Pulmonary artery endothelial cell (primary cell): ENCODE data around the gene DPYSL5. TPM values are rescaled to one million over a fixed set of nuclear protein-coding genes. Genes with fewer than 3 reads are reported as not detected.

Experiments
- DNase-seq: peaks from one replicate; pipeline ENCODE4 v3.0.0-alpha.2; 2011; ENCODE audit warnings: low read depth, low spot score
- total RNA-seq: library from RNA; depleted of rRNA; stranded (reverse); fragments of >200 nt; gene quantifications from 2 replicates; pipeline ENCODE4 v1.2.3, GENCODE V29; 2014

The DPYSL5 gene
- total RNA-seq, 1 donor from 2014 or later = not detected

DNA sequence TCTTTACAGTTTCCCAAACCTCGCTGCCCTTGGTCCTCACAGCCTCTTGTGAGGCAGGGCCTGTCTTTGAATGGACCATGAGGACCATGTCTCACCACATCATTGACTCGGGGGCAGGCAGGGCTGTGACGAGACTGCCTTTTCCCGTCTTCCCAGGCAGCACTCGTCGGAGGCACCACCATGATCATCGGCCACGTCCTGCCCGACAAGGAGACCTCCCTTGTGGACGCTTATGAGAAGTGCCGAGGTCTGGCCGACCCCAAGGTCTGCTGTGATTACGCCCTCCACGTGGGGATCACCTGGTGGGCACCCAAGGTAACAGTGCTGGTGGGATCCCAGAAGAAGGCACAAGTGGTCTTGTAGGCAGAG is 76.8 kb downstream of the DPYSL5 start:
- no peak for DNase-seq

- DNase-seq = no peak
Measured at GRCh38 chr2:26925100-26925791, 77.3 kb downstream of the DPYSL5 start.

GRCh38 chr2:26927221-26927620 is 79.3 kb downstream of the DPYSL5 start:
- DNase-seq = no peak

GRCh38 chr2:26932974-26933373 is 85.0 kb downstream of the DPYSL5 start:
- DNase-seq = no peak

- DNase-seq = no peak
Measured at GRCh38 chr2:26933431-26934334, 85.8 kb downstream of the DPYSL5 start.

GRCh38 chr2:26934335-26934724 is 86.4 kb downstream of the DPYSL5 start:
- no peak for DNase-seq

GRCh38 chr2:26934985-26935384 is 87.1 kb downstream of the DPYSL5 start:
- DNase-seq = no peak

DNA sequence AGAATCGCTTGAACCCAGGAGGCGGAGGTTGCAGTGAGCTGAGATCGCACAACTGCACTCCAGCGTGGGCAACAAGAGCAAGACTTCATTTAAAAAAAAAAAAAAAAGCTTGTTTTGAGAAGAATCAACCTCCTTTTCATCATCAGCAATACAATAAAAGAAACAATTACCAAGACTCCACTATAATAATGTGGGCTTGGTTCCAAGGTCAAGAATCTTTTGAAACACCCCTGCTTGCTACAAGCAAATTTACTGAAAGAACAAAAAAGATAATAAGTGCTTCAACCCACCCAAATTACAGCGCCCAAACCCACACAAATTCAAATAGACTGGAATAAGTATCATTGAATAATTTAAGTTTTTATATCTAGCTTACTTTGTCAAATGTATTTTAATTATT is 88.9 kb downstream of the DPYSL5 start:
- no peak for DNase-seq

GRCh38 chr2:26938399-26939118 is 90.6 kb downstream of the DPYSL5 start:
- no peak for DNase-seq

GRCh38 chr2:26940001-26940400 is 92.1 kb downstream of the DPYSL5 start:
- DNase-seq = no peak

DNA sequence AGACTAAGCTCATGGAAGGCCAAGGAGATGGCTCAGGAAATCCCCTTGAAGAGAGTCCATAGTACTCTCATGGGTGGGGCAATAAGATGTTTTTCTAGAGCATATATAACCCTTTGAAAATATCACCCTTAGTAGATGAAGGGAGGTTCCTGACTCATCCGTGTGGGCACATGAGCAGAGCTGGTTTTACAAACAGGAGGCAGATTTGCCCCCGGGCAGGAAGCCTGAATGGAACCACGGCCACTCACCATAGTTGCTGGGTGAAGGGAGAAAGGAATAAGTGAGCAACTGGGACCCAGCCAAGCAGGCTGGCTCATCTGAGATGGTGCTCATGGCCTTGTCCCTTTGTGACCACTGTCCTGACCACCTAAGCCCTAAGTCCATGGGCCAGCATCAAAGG is 93.6 kb downstream of the DPYSL5 start:
- no peak for DNase-seq

- no peak for DNase-seq
Measured at GRCh38 chr2:26942543-26943295, 94.8 kb downstream of the DPYSL5 start.

DNA sequence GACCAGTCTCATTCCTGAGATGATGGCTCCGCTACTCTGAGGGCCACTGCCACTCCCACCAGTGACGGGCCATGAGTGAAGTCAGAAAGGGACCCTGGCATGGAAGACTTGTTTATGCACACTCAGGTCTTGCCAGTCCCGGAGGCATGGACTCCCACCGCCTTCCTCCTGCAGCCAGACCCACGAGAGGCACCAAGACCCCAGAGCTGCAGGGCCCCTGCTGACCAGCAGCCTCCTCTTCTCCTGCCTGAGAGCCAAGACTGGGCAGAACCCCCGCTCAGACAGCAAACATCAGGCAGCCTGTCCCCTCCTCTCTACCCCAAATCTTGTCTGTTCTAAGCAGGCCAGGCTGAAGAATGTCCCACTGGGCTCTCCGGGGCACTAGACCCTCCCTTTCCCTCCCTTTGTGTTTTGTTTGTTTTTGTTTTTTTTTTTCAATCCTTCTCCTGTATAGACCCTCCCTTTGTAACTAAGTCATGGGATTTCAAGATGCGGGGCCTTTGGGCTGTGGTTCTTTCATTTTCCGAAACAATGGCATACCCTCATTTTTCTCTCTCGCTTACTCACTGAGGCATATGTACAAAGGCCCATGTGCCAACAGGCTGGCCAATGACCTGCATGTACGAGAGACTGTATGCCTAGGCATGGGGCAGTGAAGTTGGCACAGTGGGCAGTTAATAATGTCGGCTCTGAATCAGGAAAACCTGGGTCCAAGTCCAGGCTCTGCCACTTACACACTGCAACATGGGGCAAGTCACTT is 98.2 kb downstream of the DPYSL5 start:
- no peak for DNase-seq

- no peak for DNase-seq
Measured at GRCh38 chr2:26946841-26947784, 99.2 kb downstream of the DPYSL5 start.

- DNase-seq = no peak
Measured at GRCh38 chr2:26948800-26949199, 100.9 kb downstream of the DPYSL5 start.

DNA sequence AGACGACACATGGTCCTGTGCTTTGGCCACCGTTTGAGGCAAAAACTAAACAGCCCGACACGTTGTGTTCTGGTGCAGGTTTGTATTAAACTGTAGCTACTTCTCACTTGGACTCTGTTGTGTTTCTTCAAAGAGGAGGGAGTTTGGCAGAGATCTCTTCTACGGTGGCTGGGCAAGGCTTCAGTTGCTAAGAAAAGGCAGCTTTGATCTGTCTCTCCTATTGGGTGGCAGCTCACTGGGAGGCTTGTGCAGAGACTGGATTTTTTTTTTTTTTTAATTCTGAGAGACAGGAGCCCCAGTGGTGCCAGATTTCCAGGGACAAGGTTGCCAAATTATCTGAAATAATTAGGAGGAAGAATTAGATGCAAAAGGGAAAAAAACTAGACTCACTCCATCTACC is 102.3 kb downstream of the DPYSL5 start:
- DNase-seq = no peak

- no peak for DNase-seq
Measured at GRCh38 chr2:26951236-26951635, 103.3 kb downstream of the DPYSL5 start.

- no peak for DNase-seq
Measured at GRCh38 chr2:26952374-26952773, 104.4 kb downstream of the DPYSL5 start.

GRCh38 chr2:26954135-26954534 is 106.2 kb downstream of the DPYSL5 start:
- DNase-seq = no peak

GRCh38 chr2:26957041-26957440 is 109.1 kb downstream of the DPYSL5 start:
- no peak for DNase-seq
